ENCODE data around the gene ANP32D.
"Not testable (repeated sequence)": the region's sequence is repeated elsewhere in the genome, so short reads cannot be mapped to it uniquely, and the experiment has no call there.

Gene ANP32D

DNA sequence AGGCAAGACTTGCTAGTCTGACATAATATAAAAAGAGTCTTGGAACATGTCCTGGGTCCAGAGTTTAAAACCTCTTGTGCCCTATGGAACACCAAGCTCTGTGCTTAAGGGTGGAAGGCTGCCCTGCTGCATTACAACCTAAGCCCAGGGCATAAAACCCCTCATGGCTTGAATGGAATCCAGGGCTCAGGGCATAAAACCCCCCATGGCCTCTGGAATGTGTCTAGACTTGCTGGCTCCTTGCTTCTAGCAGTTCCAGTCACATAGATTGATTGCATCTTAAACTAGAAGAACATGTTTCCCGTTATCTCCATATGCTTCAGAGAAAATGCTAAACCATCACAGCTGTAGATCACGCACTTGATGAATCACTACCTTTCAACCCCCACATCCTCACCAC, 34.5 kb downstream of the ANP32D start:
- H3K9me3 ChIP-seq (replicated peaks; ENCODE audit: low read length); H3K36me3 ChIP-seq (ENCODE audit: insufficient read depth, low read length); H3K27me3 ChIP-seq (ENCODE audit: control insufficient read depth, insufficient read depth, low read length); H3K4me1 ChIP-seq (ENCODE audit: control insufficient read depth, insufficient read depth, low read length); H3K9ac ChIP-seq (ENCODE audit: low read depth, low read length); H3K4me2 ChIP-seq (ENCODE audit: low read length); H3K4me3 ChIP-seq (ENCODE audit: low read length): not testable (repeated sequence)

DNA sequence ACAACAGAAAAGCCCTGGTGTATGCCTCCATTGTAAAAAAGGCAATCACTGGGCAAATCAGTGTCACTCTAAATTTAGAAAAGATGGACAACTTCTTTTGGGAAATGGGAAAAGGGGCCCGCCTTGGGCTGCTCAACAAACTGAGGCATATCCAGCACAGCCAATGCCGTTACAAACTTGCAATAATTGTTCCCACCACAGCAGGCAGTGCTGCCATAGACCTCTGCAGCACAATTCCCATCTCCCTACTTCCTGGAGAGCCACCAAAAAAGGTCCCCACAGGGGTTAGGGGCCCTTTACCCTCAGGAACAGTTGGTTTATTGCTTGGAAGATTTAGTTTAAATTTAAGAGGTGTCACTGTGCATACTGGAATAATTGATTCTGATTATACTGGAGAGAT, 36.6 kb downstream of the ANP32D start:
- Histone ChIP-seq H3K27me3 (ENCODE audit: control insufficient read depth, insufficient read depth, low read length) (no peaks in the 10 kb centered on the region), H3K9ac (ENCODE audit: low read depth, low read length) (no peak overlapping the region), H3K4me2 (ENCODE audit: low read length) (no peak overlapping the region), H3K4me3 (ENCODE audit: low read length) (no peak overlapping the region), H3K4me1 (ENCODE audit: control insufficient read depth, insufficient read depth, low read length) (no peaks in the 10 kb centered on the region), H3K9me3 (replicated peaks; ENCODE audit: low read length) (no peaks in the 10 kb centered on the region), H3K36me3 (ENCODE audit: insufficient read depth, low read length) (no peaks in the 10 kb centered on the region)

DNA sequence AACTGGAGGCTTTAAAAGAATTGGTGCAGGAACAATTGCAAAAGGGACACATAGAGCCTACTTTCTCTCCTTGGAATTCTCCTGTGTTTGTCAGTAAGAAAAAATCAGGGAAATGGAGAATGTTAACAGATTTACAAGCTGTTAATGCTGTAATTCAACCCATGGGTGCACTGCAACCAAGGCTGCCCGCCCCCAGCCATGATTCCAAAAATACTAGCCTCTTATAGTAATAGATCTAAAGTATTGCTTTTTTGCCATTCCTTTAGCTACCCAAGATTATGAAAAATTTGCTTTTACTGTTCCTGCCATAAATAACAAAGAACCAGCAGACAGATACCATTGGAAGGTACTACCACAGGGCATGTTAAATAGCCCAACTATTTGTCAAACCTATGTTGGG, 37.8 kb downstream of the ANP32D start:
- Histone ChIP-seq H3K4me2 (ENCODE audit: low read length) (no peak overlapping the region), H3K27me3 (ENCODE audit: control insufficient read depth, insufficient read depth, low read length) (no peaks in the 10 kb centered on the region), H3K36me3 (ENCODE audit: insufficient read depth, low read length) (no peaks in the 10 kb centered on the region), H3K4me3 (ENCODE audit: low read length) (no peak overlapping the region), H3K4me1 (ENCODE audit: control insufficient read depth, insufficient read depth, low read length) (no peaks in the 10 kb centered on the region), H3K9me3 (replicated peaks; ENCODE audit: low read length) (no peaks in the 10 kb centered on the region), H3K9ac (ENCODE audit: low read depth, low read length) (no peak overlapping the region)

DNA sequence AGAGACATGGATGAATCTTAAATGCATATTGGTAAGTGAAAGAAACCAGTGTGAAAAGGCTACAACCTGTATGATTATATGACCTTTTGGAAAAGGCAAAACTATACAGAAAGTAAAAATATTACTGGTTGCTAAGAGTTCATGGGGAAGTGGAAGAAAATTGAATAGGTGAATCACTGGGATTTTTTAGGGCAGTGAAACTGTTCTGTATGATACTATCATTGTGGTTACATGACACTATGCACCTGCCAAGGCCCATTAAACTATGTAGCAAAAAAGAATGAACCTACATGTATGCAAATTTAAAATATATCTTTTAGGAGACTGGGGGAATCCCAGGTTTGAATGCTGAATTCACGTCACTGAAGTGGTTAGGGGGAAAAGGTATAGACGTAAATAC, 40.5 kb downstream of the ANP32D start:
- H3K4me3 ChIP-seq (ENCODE audit: low read length), result no peak overlapping the region
- H3K27me3 ChIP-seq (ENCODE audit: control insufficient read depth, insufficient read depth, low read length), result no peaks in the 10 kb centered on the region
- H3K36me3 ChIP-seq (ENCODE audit: insufficient read depth, low read length), result no peaks in the 10 kb centered on the region
- no peaks in the 10 kb centered on the region for H3K9me3 ChIP-seq (replicated peaks; ENCODE audit: low read length)
- no peak overlapping the region for H3K9ac ChIP-seq (ENCODE audit: low read depth, low read length)
- no peak overlapping the region for H3K4me2 ChIP-seq (ENCODE audit: low read length)
- no peaks in the 10 kb centered on the region for H3K4me1 ChIP-seq (ENCODE audit: control insufficient read depth, insufficient read depth, low read length)

DNA sequence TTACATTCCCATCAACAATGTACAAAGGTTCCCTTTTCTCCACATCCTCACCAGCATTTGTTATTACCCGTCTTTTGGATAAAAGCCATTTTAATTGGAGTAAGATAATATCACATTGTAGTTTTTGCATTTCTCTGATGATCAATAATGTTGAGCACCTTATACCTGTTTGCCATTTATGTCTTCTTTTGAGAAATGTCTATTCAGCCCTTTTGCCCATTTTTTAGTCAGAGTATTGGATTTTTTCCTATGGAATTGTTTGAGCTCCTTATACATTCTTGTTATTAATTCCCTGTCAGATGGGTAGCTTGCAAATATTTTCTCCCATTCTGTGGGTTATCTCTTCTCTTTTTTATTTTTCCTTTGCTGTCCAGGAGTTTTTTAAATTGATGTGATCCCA, 42.4 kb downstream of the ANP32D start:
- H3K27me3 ChIP-seq (ENCODE audit: control insufficient read depth, insufficient read depth, low read length), result no peaks in the 10 kb centered on the region
- no peaks in the 10 kb centered on the region for H3K9me3 ChIP-seq (replicated peaks; ENCODE audit: low read length)
- no peak overlapping the region for H3K9ac ChIP-seq (ENCODE audit: low read depth, low read length)
- H3K4me1 ChIP-seq (ENCODE audit: control insufficient read depth, insufficient read depth, low read length), result no peaks in the 10 kb centered on the region
- no peak overlapping the region for H3K4me3 ChIP-seq (ENCODE audit: low read length)
- H3K4me2 ChIP-seq (ENCODE audit: low read length), result no peak overlapping the region
- H3K36me3 ChIP-seq (ENCODE audit: insufficient read depth, low read length), result no peaks in the 10 kb centered on the region

DNA sequence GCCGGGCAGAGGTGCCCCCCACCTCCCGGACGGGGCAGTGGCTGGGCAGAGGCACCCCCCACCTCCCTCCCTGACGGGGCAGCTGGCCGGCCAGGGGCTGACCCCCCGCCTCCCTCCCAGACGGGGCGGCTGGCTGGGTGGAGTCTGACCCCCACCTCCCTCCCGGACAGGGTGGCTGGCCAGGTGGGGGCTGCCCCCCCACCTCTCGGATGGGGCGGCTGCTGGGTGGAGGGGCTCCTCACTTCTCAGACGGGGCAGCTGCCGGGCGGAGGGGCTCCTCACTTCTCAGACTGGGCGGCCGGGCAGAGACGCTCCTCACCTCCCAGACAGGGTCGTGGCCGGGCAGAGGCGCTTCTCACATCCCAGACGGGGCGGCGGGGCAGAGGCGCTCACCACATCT, 48.0 kb downstream of the ANP32D start:
- H3K4me3 ChIP-seq (ENCODE audit: low read length); H3K9me3 ChIP-seq (replicated peaks; ENCODE audit: low read length): not testable (repeated sequence)

More for the DNA sequence above, 48.0 kb downstream of the ANP32D start:
- not testable (repeated sequence) for H3K27me3 ChIP-seq (ENCODE audit: control insufficient read depth, insufficient read depth, low read length); H3K36me3 ChIP-seq (ENCODE audit: insufficient read depth, low read length); H3K4me1 ChIP-seq (ENCODE audit: control insufficient read depth, insufficient read depth, low read length); H3K9ac ChIP-seq (ENCODE audit: low read depth, low read length); H3K4me2 ChIP-seq (ENCODE audit: low read length)
